GM13977 (cell line): ENCODE results near the gene AP2B1.
"Not testable (repeated sequence)": the region's sequence is repeated elsewhere in the genome, so short reads cannot be mapped to it uniquely, and the experiment has no call there.

Source experiments
- DNase-seq: peaks from one replicate; pipeline ENCODE4 v3.0.0; 2012; ENCODE audit warnings: low spot score
- CTCF ChIP-seq: IDR thresholded peaks from 2 replicates; pipeline ENCODE4 v1.5.1; 2012; ENCODE audit warnings: mild to moderate bottlenecking, control low read depth; ENCODE audit not compliant: insufficient read depth; ENCODE audit errors: extremely low read depth, missing control alignments
- in situ Hi-C: fragments of 300-500 bp; cut with MboI; formaldehyde crosslinking; loops from one replicate; pipeline ENCODE4 v1.12.0; 2022; ENCODE audit warnings: low sequenced_read_pairs, low pct_unique_long_range_greater_than_20kb, mixed read lengths, inconsistent platforms; ENCODE audit not compliant: unreplicated experiment

AP2B1 gene

GRCh38 chr17:35554668-35555067 is 32.5 kb upstream of the AP2B1 start:
- TF ChIP-seq CTCF: no peak
- in situ Hi-C loops: no loop called here
- no peak for DNase-seq

- DNase-seq: no peak
- peak; percentile 34 for TF ChIP-seq CTCF
- in situ Hi-C loops: no loop called here
Measured at GRCh38 chr17:35555691-35556090, 31.4 kb upstream of the AP2B1 start.

GRCh38 chr17:35557353-35557752 is 29.8 kb upstream of the AP2B1 start:
- no peak for DNase-seq
- TF ChIP-seq CTCF: no peak
- in situ Hi-C loops: no loop called here

GRCh38 chr17:35559495-35560210 is 27.5 kb upstream of the AP2B1 start:
- TF ChIP-seq CTCF: no peak
- in situ Hi-C loops: no loop called here
- DNase-seq: no peak

- TF ChIP-seq CTCF: no peak
- DNase-seq: no peak
- in situ Hi-C loops: no loop called here
Measured at GRCh38 chr17:35560703-35561102, 26.4 kb upstream of the AP2B1 start, which contains the start of gene SLFN14. Gene SLFN14 (minus strand): TSS chr17:35560819. CDS start chr17:35558062, 2,757 bp downstream.

- in situ Hi-C loops, DNase-seq: not testable (repeated sequence)
Measured at GRCh38 chr17:35563181-35563580, 23.9 kb upstream of the AP2B1 start.

- in situ Hi-C loops: no loop called here
- TF ChIP-seq CTCF: no peak
- no peak for DNase-seq
Measured at GRCh38 chr17:35566968-35567367, 20.2 kb upstream of the AP2B1 start.
